Colon (tissue), 2 donors: ENCODE results near the gene INHBC.

Experiments
- FAIRE-seq: peaks from 2 replicates; lab custom pipeline; 2012; peaks lifted over from hg19 to GRCh38; lab: Jason Lieb, UNC
- donor health status: control.
- donor health status: control.

Gene INHBC

DNA sequence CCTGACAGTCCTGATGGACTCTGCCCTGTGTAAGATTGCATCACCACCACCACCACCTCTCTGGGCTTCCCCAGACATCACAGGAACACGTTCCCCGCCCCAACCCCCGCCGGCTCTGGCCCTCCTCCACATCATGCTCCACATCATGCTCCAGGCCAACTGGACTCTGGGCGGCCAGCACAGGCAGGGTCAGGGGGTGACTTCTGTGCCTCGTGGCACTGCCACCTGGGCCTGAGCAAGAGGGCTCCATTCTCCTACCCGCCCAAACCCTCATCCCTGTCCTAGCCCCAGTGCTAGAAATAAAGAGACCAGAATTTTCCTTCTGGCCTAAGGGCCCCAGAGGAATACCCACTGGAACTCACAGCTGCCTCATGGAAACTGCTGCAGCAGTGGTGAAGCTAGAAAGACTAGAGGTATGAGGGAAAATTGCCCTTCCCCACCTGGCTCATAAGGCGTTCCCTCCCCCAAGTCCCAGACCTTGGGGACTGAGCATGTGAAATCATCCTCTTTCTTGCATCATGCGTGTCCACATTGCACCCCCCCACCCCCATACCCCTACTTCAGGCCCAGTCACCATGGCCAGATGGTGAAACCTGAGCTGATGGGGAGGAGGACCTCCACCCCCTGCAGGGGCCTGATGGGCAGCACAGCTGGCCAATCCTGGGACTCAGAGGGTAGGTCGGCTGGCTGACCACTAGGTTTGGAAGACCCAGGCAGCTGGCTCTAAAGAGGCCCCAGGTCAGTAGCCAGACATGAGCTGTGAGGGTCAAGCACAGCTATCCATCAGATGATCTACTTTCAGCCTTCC lies 20.2 kb downstream of the INHBC start, which contains the start of gene INHBE:
INHBE (plus strand) TSS at position 742 of the 808 bp plus-strand sequence. CDS start 230 bp downstream, outside the sequence.
- no peak for FAIRE-seq

DNA sequence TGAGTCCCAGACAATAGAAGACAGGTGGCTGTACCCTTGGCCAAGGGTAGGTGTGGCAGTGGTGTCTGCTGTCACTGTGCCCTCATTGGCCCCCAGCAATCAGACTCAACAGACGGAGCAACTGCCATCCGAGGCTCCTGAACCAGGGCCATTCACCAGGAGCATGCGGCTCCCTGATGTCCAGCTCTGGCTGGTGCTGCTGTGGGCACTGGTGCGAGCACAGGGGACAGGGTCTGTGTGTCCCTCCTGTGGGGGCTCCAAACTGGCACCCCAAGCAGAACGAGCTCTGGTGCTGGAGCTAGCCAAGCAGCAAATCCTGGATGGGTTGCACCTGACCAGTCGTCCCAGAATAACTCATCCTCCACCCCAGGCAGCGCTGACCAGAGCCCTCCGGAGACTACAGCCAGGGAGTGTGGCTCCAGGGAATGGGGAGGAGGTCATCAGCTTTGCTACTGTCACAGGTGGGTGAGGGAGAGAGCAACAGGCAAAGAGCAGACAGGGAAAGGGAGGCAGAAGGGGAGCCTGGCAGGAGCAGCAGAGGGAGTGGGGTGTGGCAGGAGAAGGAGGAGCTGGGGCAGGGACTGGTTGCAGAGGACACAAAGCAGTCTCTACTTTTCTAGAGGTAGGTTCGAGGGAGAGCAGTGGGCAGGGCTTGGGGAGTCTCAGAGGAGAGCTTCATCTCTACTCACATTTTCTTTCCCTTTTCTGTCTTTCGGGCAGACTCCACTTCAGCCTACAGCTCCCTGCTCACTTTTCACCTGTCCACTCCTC lies 21.0 kb downstream of the INHBC start:
- no peak for FAIRE-seq

DNA sequence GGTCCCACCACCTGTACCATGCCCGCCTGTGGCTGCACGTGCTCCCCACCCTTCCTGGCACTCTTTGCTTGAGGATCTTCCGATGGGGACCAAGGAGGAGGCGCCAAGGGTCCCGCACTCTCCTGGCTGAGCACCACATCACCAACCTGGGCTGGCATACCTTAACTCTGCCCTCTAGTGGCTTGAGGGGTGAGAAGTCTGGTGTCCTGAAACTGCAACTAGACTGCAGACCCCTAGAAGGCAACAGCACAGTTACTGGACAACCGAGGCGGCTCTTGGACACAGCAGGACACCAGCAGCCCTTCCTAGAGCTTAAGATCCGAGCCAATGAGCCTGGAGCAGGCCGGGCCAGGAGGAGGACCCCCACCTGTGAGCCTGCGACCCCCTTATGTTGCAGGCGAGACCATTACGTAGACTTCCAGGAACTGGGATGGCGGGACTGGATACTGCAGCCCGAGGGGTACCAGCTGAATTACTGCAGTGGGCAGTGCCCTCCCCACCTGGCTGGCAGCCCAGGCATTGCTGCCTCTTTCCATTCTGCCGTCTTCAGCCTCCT lies 21.6 kb downstream of the INHBC start:
- FAIRE-seq: no peak

DNA sequence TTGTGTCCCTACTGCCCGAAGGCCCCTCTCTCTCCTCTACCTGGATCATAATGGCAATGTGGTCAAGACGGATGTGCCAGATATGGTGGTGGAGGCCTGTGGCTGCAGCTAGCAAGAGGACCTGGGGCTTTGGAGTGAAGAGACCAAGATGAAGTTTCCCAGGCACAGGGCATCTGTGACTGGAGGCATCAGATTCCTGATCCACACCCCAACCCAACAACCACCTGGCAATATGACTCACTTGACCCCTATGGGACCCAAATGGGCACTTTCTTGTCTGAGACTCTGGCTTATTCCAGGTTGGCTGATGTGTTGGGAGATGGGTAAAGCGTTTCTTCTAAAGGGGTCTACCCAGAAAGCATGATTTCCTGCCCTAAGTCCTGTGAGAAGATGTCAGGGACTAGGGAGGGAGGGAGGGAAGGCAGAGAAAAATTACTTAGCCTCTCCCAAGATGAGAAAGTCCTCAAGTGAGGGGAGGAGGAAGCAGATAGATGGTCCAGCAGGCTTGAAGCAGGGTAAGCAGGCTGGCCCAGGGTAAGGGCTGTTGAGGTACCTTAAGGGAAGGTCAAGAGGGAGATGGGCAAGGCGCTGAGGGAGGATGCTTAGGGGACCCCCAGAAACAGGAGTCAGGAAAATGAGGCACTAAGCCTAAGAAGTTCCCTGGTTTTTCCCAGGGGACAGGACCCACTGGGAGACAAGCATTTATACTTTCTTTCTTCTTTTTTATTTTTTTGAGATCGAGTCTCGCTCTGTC lies 22.3 kb downstream of the INHBC start:
- no peak for FAIRE-seq

DNA sequence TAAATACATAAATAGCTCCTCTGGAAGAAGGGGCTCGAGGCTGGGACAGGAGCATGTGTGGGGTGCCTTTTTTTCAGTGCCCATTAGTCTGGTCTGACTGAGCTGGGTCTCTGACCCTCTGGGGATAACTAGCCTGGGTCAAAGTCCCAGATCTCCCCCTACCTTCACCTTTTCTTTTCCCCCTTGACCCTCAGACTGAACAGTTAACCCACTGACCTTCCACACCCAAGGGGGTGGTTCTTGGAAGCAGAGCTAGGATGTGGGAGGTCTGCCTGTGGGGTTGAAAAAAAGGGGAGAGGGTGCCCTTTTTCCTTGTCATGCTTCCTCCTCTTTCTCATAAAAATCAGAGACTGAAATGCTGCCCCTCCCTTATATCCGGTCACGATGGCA lies 24.1 kb downstream of the INHBC start:
- no peak for FAIRE-seq

DNA sequence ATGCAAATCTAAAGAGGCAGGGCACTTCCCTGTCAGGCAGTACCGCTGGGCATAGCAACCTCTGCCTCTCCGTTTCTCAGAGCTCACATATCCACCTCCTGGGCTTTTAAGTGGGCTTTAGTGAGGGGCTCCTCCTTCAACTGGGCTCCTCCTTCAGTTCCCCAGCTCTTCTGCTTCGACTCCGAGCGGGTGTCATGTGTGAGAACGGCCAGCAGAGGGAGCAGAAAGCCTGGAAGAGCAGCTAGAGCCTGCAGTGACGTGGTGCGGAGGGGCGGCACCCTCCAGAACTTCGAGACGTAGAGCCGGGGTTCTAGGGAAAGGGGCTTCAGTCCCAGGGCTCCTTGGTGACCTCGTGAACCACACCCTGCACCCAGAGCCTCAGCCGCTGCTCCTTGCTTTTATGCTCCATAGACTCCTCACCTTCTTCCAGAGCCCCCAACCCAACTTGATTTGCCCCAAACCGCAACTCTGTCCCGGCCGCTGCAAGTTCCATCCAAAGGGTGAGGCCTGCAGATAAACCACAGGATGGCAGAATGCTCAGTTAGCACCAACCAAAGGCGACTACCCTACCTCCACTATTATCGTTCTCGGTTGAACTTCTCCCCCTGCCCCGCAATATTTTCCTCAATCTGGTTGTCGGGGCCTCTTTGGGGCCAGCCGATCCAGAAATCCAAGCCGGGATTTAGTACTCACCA lies 24.6 kb downstream of the INHBC start:
- no peak for FAIRE-seq

DNA sequence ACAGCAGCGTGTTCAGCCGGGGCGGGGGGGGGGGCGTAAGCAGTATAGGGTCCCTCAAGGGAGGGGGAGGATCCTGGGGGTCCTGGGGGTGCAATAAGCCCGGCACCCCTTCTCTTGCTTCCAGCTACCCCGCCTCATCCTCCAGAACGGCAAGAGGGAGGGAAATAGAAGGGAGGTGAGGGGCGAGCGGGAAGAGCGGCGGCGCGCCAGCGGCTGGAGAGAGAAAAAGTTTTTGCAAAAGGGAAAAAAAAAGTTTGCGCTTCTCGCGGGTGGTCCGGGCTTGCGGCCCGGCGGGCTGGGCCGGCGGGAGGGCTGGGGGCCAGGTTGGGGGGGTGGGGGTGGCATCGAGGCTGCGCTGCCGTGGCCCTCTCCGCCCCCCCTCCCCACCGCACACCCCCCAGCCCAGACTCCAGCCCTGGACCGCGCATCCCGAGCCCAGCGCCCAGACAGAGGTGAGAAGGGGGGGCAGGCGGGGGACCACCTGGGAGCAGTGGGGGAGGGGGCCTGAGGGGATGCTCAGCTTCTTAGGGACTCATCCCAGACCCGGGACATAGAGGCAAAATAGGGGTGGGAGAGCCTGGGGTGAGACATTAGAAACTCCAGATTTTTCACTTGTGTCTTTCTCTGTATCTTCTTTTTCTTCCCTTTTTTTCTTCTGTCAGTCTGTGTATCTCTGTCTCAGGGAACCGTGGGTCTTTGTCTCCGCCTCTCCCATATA lies 25.3 kb downstream of the INHBC start, which contains the start of gene GLI1:
GLI1 (plus strand) TSS at position 36 of the 718 bp plus-strand sequence. CDS start 3,907 bp downstream, outside the sequence.
- FAIRE-seq: no peak

DNA sequence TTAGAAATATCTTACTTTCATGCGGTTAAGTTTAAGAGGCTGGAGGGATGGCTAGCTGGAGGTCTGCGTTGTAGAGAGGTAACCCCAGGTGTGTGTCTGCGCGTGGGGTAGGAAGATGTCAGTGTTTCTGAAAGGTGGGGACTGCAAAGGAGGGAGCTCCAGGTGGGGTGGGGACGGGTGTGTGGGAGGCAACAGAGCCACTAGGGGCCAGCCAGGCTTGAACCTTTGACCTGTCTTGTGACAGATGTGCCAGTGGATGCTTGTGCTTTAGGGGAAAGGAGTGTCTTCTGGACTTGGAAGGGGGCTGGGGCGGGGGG lies 25.8 kb downstream of the INHBC start:
- FAIRE-seq: no peak

DNA sequence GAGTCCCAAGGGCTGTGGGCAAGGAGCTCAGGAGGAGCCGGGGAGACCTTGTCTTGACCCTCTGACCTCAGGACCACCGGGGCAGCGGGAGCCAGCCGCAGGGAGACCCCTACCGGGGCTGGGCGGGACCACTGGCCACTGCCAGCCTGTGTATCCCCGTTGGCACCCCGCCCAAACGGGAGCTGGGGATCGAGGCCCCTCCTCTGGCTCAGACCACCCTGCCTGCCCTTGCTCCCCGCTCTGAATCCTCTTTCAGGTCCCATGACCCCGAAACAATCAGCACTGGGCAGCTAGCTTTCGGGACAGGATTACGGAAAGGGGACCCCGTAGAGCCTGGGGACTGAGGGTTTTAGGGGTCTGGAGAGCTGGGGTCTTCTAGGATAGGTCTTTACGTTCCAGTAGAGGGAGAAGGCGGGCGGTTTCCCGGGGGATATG lies 26.3 kb downstream of the INHBC start:
- FAIRE-seq: no peak

DNA sequence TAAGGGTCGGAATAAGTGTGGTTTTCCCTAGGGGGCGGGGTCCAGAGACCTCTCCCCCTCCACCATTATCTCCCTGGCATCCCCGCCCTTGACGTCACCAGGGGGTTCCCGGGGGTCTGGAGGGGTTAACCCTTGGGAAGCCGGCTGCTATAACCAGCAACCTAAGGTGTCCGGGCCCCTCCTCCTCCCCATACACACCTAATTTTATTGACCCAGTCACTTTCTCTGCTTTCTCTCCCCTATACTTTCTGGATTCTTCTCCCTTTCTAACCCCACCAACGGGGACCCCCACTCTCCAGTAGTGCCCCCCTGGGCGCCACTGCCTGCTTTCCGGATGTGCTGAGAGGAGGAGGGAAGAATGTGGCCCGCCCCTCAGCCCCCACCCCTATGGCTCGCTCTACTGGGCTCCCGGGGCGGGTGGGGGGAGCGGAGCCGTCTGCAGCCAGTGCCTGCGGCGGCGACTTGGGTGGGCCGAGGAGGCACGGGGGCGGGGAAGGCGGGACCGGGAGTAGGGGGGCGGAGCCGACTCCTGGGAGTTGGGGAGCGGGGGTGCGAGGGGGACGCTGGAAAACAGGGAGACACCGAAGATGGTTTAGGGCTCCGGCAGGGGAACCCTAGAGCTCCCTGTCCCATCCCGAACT lies 26.8 kb downstream of the INHBC start:
- no peak for FAIRE-seq

DNA sequence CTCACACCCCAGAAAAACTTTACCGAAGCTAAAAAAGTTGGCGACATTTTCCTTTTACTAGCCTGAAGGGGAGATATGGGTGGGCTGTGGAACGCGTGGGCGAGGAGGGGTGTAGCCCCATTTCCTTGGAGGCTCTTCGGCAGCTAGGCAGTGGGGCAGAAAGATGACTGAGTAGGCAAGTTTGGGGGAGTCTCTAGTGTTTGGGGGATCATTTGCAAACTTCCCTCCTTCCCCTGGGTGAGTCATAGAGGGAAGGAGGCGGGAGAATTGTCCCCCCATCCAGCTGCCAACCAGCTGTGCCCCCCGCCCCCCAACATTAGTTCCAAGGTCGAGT lies 27.3 kb downstream of the INHBC start:
- FAIRE-seq: no peak

DNA sequence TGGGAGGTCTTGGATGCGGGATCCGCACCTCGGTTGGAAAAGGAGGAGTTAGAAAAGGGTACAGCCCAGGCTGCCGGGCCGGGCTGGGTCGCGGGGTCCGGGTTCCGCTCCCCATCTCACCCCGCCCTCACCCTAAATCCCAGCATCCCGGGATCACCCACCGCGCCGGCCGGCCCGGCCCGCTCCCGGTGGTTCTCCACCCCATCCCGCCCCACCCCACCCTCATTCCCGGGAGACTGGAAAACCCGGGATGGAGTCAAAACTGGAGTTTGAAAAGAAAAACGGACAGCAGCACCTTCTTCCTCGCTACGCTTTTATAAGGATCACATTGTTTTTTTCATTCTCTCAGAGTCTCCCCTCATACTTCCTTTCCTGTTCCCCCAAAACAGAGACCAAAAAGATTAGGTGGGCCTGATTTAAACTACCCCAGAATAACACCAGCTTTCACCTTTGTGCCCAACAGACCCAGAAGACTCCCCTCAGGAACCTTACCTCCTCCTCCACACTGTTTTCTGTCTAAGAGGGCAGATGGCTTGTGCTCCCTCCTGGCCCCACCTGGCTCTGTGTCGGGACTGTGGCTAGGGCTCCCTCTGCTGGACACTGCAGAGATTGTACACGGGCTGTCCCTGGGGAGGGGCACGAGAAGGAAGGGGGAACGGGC lies 27.8 kb downstream of the INHBC start:
- no peak for FAIRE-seq

DNA sequence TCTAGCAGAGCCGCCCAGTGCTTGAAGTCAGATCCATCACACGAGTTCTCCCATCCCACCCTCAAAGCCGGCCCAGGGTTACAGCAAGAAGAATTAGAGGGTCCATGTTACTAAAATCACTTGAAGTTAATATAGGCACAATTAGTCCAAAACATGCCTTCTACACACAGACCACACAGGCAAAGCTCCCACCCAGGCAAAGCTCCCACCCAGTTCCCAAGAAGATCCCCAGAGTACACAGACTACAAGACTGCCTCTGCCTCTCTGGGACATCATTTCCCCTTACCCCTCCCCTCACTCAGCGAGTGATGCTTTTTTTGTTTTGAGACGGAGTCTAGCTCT lies 28.3 kb downstream of the INHBC start:
- no peak for FAIRE-seq

DNA sequence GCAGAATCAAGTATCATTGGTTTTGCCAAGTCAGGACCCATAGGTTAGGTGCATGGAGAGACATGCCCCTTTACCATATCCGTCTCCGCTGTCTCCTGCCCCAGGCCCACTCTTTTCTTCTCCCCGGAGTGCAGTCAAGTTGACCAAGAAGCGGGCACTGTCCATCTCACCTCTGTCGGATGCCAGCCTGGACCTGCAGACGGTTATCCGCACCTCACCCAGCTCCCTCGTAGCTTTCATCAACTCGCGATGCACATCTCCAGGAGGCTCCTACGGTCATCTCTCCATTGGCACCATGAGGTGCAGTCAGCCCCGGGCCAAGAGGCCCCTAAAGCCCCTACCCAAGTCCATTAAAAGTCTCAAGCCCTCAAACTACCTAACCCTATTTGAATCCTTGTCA lies 30.0 kb downstream of the INHBC start:
- FAIRE-seq: no peak

DNA sequence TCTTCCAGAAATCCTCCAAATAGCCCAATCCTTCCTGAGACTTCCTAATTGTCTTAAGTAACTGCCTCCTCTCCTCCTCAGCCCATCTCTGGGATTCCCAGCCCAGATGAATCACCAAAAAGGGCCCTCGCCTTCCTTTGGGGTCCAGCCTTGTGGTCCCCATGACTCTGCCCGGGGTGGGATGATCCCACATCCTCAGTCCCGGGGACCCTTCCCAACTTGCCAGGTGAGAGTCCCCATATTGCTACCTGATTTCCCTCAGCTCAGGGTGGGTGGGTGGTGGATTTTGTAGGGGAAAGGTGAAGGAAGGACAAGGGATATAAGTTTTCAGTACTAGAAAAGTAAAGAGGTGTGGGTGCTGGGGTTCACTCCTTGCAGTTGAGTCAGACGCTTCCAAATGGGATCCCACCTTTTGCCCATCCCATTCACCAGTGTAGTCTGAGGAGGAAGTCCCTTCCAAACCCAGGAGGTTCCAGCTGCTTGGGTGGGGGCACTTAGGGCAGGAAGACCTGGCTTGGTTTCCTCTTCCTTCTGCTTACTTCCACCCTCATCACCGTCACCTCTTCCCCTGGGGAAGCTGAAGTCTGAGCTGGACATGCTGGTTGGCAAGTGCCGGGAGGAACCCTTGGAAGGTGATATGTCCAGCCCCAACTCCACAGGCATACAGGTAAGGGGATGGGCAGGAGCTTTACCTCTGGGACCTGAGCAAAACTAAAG lies 30.6 kb downstream of the INHBC start:
- no peak for FAIRE-seq

DNA sequence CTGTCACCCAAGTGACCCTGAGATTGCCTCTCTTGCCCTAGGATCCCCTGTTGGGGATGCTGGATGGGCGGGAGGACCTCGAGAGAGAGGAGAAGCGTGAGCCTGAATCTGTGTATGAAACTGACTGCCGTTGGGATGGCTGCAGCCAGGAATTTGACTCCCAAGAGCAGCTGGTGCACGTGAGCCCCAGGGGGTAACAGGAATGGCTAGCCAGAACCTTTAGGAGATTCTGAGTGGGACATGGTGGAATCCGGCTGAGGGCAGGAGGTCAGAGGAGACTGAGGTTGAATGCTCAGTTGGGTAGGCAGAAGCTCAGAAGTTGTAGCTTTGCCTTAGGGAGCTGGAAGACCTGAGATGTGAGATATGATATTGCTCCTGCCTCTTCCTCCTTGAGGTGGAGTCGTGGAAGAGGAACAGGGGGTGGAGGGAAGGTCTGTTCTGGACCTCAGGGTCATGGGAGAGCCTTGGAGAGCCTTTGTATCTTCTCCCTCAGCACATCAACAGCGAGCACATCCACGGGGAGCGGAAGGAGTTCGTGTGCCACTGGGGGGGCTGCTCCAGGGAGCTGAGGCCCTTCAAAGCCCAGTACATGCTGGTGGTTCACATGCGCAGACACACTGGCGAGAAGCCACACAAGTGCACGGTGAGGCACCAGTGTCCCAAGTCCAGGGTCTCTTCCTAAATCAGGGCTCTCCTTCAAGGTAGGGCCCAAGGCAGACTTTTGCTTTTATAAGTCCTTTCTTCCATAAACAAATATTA lies 31.3 kb downstream of the INHBC start:
- FAIRE-seq: no peak

DNA sequence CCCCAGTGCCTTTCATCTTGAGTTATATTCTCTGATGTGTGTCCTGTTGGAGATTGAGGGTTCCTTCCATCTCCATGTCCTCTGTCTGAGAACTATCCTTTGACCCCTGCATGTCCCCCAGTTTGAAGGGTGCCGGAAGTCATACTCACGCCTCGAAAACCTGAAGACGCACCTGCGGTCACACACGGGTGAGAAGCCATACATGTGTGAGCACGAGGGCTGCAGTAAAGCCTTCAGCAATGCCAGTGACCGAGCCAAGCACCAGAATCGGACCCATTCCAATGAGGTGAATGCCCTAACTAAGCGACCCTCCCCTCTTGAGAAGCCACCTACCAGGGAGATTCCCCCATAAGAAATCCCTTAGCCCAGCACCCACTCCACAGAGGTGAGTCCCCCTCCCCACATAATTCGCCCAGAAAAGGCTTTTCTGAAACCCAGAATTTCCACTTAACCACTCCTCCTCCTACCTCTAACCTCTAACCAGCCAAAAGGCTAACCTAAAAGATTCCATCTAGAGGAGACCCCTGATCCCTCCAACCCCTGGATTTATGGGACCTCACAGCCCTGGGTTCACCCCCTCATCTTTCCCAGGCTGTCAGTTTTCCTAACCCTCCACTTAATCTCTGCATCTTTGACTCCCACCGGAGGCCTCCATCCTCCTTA lies 32.8 kb downstream of the INHBC start:
- FAIRE-seq: no peak

DNA sequence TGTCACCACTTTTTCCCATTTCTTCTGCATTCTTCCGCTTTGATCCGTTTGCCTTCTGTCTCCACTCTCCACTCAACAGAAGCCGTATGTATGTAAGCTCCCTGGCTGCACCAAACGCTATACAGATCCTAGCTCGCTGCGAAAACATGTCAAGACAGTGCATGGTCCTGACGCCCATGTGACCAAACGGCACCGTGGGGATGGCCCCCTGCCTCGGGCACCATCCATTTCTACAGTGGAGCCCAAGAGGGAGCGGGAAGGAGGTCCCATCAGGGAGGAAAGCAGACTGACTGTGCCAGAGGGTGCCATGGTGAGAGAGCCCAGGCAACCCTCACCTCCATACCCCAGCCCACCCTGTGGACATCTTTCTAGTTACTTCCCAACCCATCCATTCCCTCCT lies 33.3 kb downstream of the INHBC start:
- FAIRE-seq: no peak
